Measurements from ENCODE around the gene FBRSL1.

GRCh38 chr12:132489078-132489601 is 811 bp upstream of the FBRSL1 start:
- TF ChIP-seq, protein P1, sequence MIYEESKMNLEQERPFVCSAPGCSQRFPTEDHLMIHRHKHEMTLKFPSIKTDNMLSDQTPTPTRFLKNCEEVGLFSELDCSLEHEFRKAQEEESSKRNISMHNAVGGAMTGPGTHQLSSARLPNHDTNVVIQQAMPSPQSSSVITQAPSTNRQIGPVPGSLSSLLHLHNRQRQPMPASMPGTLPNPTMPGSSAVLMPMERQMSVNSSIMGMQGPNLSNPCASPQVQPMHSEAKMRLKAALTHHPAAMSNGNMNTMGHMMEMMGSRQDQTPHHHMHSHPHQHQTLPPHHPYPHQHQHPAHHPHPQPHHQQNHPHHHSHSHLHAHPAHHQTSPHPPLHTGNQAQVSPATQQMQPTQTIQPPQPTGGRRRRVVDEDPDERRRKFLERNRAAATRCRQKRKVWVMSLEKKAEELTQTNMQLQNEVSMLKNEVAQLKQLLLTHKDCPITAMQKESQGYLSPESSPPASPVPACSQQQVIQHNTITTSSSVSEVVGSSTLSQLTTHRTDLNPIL (CRISPR knock-in tag; IDR thresholded peaks at IDR 0.05; ENCODE audit: low read depth) = no peak
- no peak for TF ChIP-seq ARNTL (CRISPR knock-in tag; IDR thresholded peaks at IDR 0.05; ENCODE audit: borderline replicate concordance, low read depth)
- TF ChIP-seq BACH2 (CRISPR knock-in tag; IDR thresholded peaks at IDR 0.05; ENCODE audit: borderline replicate concordance) = no peak
